PC-3 (cell line): Measurements from ENCODE around the gene SRGAP1. TPM values are rescaled to one million over a fixed set of nuclear protein-coding genes. Genes with fewer than 3 reads are reported as not detected.

Experiments
- ATAC-seq: fragments of 200-7000 bp; cut with Tn5 transposase; 2 replicates; pipeline ENCODE4 v1.9.1; 2020; ENCODE audit warnings: mild to moderate bottlenecking, moderate library complexity
- BruUV-seq: library from RNA; stranded (reverse); fragments of 400-500 nt; replicated peaks from 2 replicates; lab custom pipeline; 2021; lab: Mats Ljungman, UMichigan
- CTCF ChIA-PET: fragments of 300-600 bp; sonication (Branson Sonifier 250); formaldehyde crosslinking; loops from one replicate; lab custom pipeline; 2022; ENCODE audit warnings: antibody characterized with exemption; lab: Charles Lee
- POLR2A ChIA-PET: fragments of 300-600 bp; sonication (Branson Sonifier 250); formaldehyde crosslinking; loops from one replicate; lab custom pipeline; 2022; ENCODE audit warnings: antibody characterized with exemption; ENCODE audit not compliant: unreplicated experiment; lab: Charles Lee
- DNase-seq: peaks from one replicate; pipeline ENCODE4 v3.0.0-alpha.2; 2015
- H2AFZ ChIP-seq: fragments of 300-600 bp; sonication (generic); 2 replicates; pipeline ENCODE4 v1.6.0; 2016; ENCODE audit warnings: antibody characterized with exemption, low read length
- H3F3A ChIP-seq: fragments of 300-600 bp; sonication (generic); one replicate; pipeline ENCODE4 v1.6.0; 2017; ENCODE audit warnings: antibody characterized with exemption, low read length, control low read depth, mild to moderate bottlenecking; ENCODE audit not compliant: unreplicated experiment
- H3K27ac ChIP-seq: fragments of 300-600 bp; sonication (generic); 2 replicates; pipeline ENCODE4 v1.5.1; 2016; ENCODE audit warnings: mild to moderate bottlenecking, low read length
- H3K27me3 ChIP-seq: fragments of 300-600 bp; sonication (generic); 2 replicates; pipeline ENCODE4 v1.6.1; 2016; ENCODE audit warnings: low read length, mixed read lengths
- H3K36me3 ChIP-seq: fragments of 300-600 bp; sonication (generic); 2 replicates; pipeline ENCODE4 v1.6.1; 2016; ENCODE audit warnings: low read depth, mixed run types, low read length, mixed read lengths
- H3K4me1 ChIP-seq: fragments of 300-600 bp; sonication (generic); 2 replicates; pipeline ENCODE4 v1.5.1; 2016; ENCODE audit warnings: low read length; ENCODE audit not compliant: insufficient read depth
- H3K4me2 ChIP-seq: fragments of 300-600 bp; sonication (generic); 2 replicates; pipeline ENCODE4 v1.6.0; 2016; ENCODE audit warnings: low read length
- H3K4me3 ChIP-seq: fragments of 300-600 bp; sonication (generic); 2 replicates; pipeline ENCODE4 v1.5.1; 2016; ENCODE audit warnings: mild to moderate bottlenecking, low read length, mixed read lengths
- H3K79me2 ChIP-seq: fragments of 300-600 bp; sonication (generic); 2 replicates; pipeline ENCODE4 v1.6.1; 2017; ENCODE audit warnings: low read length, mixed read lengths
- H3K9ac ChIP-seq: fragments of 300-600 bp; sonication (generic); 2 replicates; pipeline ENCODE4 v1.6.0; 2016; ENCODE audit warnings: mild to moderate bottlenecking, low read length
- H3K9me2 ChIP-seq: fragments of 300-600 bp; sonication (generic); replicated peaks from 2 replicates; pipeline ENCODE4 v1.6.1; 2016; ENCODE audit warnings: mixed run types, low read length, mixed read lengths
- H3K9me3 ChIP-seq: fragments of 300-600 bp; sonication (generic); 2 replicates; pipeline ENCODE4 v1.6.1; 2016; ENCODE audit warnings: low read length, mixed read lengths
- H4K20me1 ChIP-seq: fragments of 300-600 bp; sonication (generic); 2 replicates; pipeline ENCODE4 v1.6.1; 2016; ENCODE audit warnings: low read length, mixed read lengths
- EZH2 ChIP-seq: fragments of 300-600 bp; sonication (generic); IDR thresholded peaks from one replicate; pipeline ENCODE4 v1.6.1; 2017; ENCODE audit warnings: antibody characterized with exemption, mild to moderate bottlenecking, low read length; ENCODE audit not compliant: unreplicated experiment
- EZH2phosphoT487 ChIP-seq: fragments of 300-600 bp; sonication (generic); IDR thresholded peaks from 2 replicates; pipeline ENCODE4 v1.6.1; 2018; ENCODE audit warnings: mild to moderate bottlenecking, antibody characterized with exemption, low read length, borderline replicate concordance
- intact Hi-C: fragments of 100-400 bp; cut with micrococcal nuclease; formaldehyde crosslinking; loops from 2 replicates; pipeline ENCODE4 v1.9.0; 2023
- total RNA-seq: library from RNA; depleted of rRNA; stranded (reverse); fragments of >200 nt; gene quantifications from 2 replicates; pipeline ENCODE4 v1.2.3, GENCODE V29; 2014
- TF ChIP-seq, protein P1 (sequence below): fragments of 300-600 bp; sonication (generic); conservative IDR thresholded peaks from 2 replicates; pipeline ENCODE4 v1.5.1; 2017; ENCODE audit warnings: antibody characterized with exemption, low read depth, mild to moderate bottlenecking, low read length

The SRGAP1 gene
- total RNA-seq, 1 experiment from 2014 or later, result 11.0 TPM

- peaks cover 29% of the 10 kb centered on the region for H3K36me3 ChIP-seq
- no TSS peak for BruUV-seq
- H3K27ac ChIP-seq, result no peak overlapping the region
- H4K20me1 ChIP-seq, result no peaks in the 10 kb centered on the region
- no peaks in the 10 kb centered on the region for H3K27me3 ChIP-seq
- no peak overlapping the region for H2AFZ ChIP-seq
- TF ChIP-seq, protein P1, sequence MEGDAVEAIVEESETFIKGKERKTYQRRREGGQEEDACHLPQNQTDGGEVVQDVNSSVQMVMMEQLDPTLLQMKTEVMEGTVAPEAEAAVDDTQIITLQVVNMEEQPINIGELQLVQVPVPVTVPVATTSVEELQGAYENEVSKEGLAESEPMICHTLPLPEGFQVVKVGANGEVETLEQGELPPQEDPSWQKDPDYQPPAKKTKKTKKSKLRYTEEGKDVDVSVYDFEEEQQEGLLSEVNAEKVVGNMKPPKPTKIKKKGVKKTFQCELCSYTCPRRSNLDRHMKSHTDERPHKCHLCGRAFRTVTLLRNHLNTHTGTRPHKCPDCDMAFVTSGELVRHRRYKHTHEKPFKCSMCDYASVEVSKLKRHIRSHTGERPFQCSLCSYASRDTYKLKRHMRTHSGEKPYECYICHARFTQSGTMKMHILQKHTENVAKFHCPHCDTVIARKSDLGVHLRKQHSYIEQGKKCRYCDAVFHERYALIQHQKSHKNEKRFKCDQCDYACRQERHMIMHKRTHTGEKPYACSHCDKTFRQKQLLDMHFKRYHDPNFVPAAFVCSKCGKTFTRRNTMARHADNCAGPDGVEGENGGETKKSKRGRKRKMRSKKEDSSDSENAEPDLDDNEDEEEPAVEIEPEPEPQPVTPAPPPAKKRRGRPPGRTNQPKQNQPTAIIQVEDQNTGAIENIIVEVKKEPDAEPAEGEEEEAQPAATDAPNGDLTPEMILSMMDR, result no peak
- no peak for TF ChIP-seq EZH2
- TF ChIP-seq EZH2phosphoT487, result no peak
- H3K9me3 ChIP-seq, result no peaks in the 10 kb centered on the region
- H3K9me2 ChIP-seq, result no peaks in the 10 kb centered on the region
- no peaks in the 10 kb centered on the region for H3K4me1 ChIP-seq
- POLR2A ChIA-PET, result no interaction called here
- H3F3A ChIP-seq, result no peaks in the 10 kb centered on the region
- H3K4me3 ChIP-seq, result no peak overlapping the region
- DNase-seq, result no peak
- CTCF ChIA-PET, result no interaction called here
- ATAC-seq, result no peak
- intact Hi-C loops, result no loop called here
- no peak overlapping the region for H3K4me2 ChIP-seq
- no peak overlapping the region for H3K9ac ChIP-seq
- H3K79me2 ChIP-seq, result no peaks in the 10 kb centered on the region
Measured at GRCh38 chr12:64061868-64062375, 217.4 kb downstream of the SRGAP1 start.

DNA sequence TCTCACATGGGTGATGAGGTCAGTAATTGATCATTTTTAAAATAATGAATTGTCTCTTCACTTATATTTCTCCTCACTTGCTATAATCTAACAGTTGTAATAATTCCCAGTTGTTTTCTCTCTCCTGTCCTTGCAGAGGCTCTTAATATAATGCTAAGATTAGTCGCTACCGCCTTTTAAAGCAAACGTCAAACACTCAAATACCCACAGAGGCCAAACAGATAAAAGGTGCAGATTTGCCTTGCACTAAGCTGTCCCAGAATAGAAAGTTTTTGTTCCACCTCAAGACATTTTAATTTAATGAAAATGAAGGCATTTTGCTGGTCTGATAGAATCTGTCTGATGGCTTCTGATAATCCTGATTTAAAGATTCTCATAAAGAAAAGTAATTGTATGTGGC lies 218.6 kb downstream of the SRGAP1 start:
- Histone ChIP-seq H3K4me1 (no peaks in the 10 kb centered on the region), H3K36me3 (peaks cover 29% of the 10 kb centered on the region), H3K9me3 (no peaks in the 10 kb centered on the region), H2AFZ (no peak overlapping the region), H3K79me2 (no peaks in the 10 kb centered on the region), H3K27ac (no peak overlapping the region), H3K9ac (no peak overlapping the region), H3K4me2 (no peak overlapping the region), H3K4me3 (no peak overlapping the region), H3F3A (no peaks in the 10 kb centered on the region), H4K20me1 (no peaks in the 10 kb centered on the region), H3K27me3 (no peaks in the 10 kb centered on the region), H3K9me2 (no peaks in the 10 kb centered on the region)
- CTCF ChIA-PET, result no interaction called here
- ATAC-seq (no peak), DNase-seq (no peak)
- BruUV-seq, result no TSS peak
- intact Hi-C loops, result no loop called here
- POLR2A ChIA-PET, result no interaction called here
- TF ChIP-seq EZH2phosphoT487 (no peak), EZH2 (no peak)
- TF ChIP-seq, protein P1, result no peak

- ATAC-seq (no peak), DNase-seq (no peak)
- H3K27ac ChIP-seq, result no peak overlapping the region
- H3K79me2 ChIP-seq, result no peaks in the 10 kb centered on the region
- no peaks in the 10 kb centered on the region for H3K27me3 ChIP-seq
- no peak overlapping the region for H2AFZ ChIP-seq
- no peak for TF ChIP-seq EZH2phosphoT487
- TF ChIP-seq EZH2, result no peak
- TF ChIP-seq, protein P1, result no peak
- no peaks in the 10 kb centered on the region for H3F3A ChIP-seq
- no peak overlapping the region for H3K4me3 ChIP-seq
- no peaks in the 10 kb centered on the region for H3K9me3 ChIP-seq
- peaks cover 31% of the 10 kb centered on the region for H3K36me3 ChIP-seq
- no peaks in the 10 kb centered on the region for H4K20me1 ChIP-seq
- no peak overlapping the region for H3K9ac ChIP-seq
- no peaks in the 10 kb centered on the region for H3K4me1 ChIP-seq
- H3K9me2 ChIP-seq, result no peaks in the 10 kb centered on the region
- BruUV-seq, result no TSS peak
- no peak overlapping the region for H3K4me2 ChIP-seq
- intact Hi-C loops, result no loop called here
- POLR2A ChIA-PET, result no interaction called here
- CTCF ChIA-PET, result no interaction called here
Measured at GRCh38 chr12:64064240-64064639, 219.7 kb downstream of the SRGAP1 start.
